ENCODE measurements around the gene MINDY2. TPM values are rescaled to one million over a fixed set of nuclear protein-coding genes. Genes with fewer than 3 reads are reported as not detected.
"Not testable (repeated sequence)": the region's sequence is repeated elsewhere in the genome, so short reads cannot be mapped to it uniquely, and the experiment has no call there.

MINDY2 gene
- polyA plus RNA-seq, 1 experiment, result 7.8 TPM

DNA sequence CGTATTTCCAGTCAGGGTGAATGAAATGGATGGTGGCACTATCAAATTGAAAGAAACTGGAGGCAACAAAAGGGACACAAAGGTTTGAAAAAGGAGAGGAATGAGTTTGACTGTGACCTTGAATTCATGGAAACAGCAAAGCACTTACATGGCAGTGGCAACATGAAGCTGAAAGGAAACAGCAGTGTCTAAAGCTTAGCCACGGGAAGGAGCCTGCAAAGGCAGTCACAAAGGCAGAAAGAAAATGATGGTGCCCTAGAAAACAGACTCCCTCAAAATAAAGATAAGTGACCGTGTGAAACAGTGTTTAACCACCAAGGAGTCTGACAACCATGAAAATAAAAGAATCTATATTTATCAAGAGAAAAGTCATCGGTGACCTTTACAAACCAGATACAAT lies 111.1 kb downstream of the MINDY2 start:
- ChIA-PET CTCF (no interaction called here), POLR2A (no interaction called here)
- Histone ChIP-seq H3K27me3 (ENCODE audit: control insufficient read depth, insufficient read depth, low read length) (no peaks in the 10 kb centered on the region), H3K4me3 (ENCODE audit: low read depth, low read length) (no peak overlapping the region), H3K36me3 (ENCODE audit: control insufficient read depth, insufficient read depth, low read length) (peaks cover 19% of the 10 kb centered on the region)
- TF ChIP-seq, protein P1, sequence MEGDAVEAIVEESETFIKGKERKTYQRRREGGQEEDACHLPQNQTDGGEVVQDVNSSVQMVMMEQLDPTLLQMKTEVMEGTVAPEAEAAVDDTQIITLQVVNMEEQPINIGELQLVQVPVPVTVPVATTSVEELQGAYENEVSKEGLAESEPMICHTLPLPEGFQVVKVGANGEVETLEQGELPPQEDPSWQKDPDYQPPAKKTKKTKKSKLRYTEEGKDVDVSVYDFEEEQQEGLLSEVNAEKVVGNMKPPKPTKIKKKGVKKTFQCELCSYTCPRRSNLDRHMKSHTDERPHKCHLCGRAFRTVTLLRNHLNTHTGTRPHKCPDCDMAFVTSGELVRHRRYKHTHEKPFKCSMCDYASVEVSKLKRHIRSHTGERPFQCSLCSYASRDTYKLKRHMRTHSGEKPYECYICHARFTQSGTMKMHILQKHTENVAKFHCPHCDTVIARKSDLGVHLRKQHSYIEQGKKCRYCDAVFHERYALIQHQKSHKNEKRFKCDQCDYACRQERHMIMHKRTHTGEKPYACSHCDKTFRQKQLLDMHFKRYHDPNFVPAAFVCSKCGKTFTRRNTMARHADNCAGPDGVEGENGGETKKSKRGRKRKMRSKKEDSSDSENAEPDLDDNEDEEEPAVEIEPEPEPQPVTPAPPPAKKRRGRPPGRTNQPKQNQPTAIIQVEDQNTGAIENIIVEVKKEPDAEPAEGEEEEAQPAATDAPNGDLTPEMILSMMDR (IDR thresholded peaks at IDR 0.05; ENCODE audit: insufficient read depth, low read depth, low read length), result no peak
- no peak for DNase-seq (ENCODE audit: low read depth)

DNA sequence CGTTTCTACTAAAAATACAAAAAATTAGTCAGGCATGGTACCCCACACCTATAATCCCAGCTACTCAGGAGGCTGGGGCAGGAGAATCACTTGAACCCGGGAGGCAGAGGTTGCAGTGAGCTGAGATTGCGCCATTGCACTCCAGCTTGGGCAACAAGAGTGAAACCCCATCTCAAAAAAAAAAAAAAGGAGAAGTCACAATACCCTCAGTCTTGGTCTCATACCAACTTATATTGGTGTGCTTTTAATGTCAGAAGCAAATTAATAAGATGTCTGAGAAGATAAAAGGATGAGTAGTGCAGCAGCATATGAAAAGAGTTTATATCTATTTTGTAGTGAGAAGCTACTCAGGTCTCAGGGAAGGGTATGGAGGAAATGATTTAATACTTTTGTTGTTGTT lies 112.8 kb downstream of the MINDY2 start:
- H3K27me3 ChIP-seq (ENCODE audit: control insufficient read depth, insufficient read depth, low read length); POLR2A ChIA-PET; H3K4me3 ChIP-seq (ENCODE audit: low read depth, low read length); DNase-seq (ENCODE audit: low read depth): not testable (repeated sequence)
- CTCF ChIA-PET, result interaction anchor here (0.6 kb wide), 1 partner anchor 16 kb away, joined by 3 read pairs; no protein-coding TSS in a partner anchor
- peaks cover 25% of the 10 kb centered on the region for H3K36me3 ChIP-seq (ENCODE audit: control insufficient read depth, insufficient read depth, low read length)

DNA sequence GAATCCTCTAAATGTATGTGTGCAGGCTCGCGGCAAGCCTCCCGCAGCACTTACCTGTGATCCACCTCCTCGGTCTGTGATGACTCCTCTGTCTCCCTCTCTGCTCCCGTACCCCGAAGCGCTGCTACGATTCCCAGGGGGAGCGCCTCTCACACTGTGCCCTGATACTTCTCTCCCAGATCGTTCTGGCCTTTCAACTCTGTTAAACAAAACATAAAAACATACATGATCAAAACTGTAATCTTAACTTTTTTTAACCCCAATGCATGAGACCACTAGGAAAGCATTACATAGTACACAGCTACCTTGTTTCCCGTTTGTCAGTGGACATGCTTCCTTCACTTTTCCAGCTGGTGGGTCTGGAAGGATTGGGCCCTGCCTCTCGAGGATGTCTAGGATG lies 115.8 kb downstream of the MINDY2 start:
- H3K4me3 ChIP-seq (ENCODE audit: low read depth, low read length), result no peak overlapping the region
- H3K27me3 ChIP-seq (ENCODE audit: control insufficient read depth, insufficient read depth, low read length), result no peaks in the 10 kb centered on the region
- peaks cover 24% of the 10 kb centered on the region for H3K36me3 ChIP-seq (ENCODE audit: control insufficient read depth, insufficient read depth, low read length)
- DNase-seq (ENCODE audit: low read depth), result no peak
- TF ChIP-seq, protein P1 (IDR thresholded peaks at IDR 0.05; ENCODE audit: insufficient read depth, low read depth, low read length), result no peak
- CTCF ChIA-PET, result interaction anchor here (1.1 kb wide), 1 partner anchor 10 kb away, joined by 4 read pairs; no protein-coding TSS in a partner anchor
- POLR2A ChIA-PET, result no interaction called here

DNA sequence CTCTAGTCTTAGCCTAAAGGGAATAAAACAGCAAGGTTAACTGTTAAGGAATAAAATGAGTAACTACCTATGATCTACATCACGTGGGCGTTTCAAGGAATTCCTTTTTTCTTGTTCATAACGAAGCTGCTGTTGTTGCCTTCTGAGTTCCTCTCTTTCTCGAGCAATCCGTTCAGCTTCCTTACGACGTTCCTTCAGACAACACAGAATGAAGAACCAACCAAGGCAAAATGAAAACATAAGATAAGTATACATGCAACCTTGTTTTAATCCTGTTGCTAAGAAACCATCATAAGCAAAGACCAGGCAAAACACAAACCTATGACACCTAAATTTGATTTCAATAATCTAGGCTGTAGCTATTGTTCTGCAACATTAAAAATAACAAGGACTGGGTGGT lies 118.3 kb downstream of the MINDY2 start:
- DNase-seq (ENCODE audit: low read depth), result no peak
- POLR2A ChIA-PET, result no interaction called here

DNA sequence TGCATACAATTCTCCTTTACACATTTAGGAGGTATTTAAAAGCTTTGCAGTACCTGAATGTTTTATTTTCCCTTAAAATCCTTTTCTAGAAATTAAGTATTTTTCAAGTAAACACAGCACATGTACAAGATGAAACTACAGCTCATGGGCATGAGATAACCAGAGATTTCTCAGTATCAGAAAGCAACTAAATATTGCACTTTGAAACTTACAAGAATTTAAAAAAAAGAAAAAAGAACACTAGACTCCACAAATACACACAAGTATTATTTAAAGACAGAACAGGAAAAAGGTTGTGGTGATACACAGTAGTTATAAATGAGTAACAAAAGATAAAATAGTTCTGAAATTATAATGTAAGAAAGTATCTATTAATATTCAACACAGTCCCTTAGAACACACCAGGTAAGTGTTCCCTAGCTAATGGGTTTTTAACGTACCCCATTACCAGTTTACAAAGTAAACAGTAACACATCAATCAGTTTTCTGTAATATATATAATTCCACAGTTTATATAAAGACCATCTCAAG lies 127.1 kb downstream of the MINDY2 start:
- peaks cover 11% of the 10 kb centered on the region for H3K36me3 ChIP-seq (ENCODE audit: control insufficient read depth, insufficient read depth, low read length)
- POLR2A ChIA-PET, result no interaction called here

More for the DNA sequence above, 118.3 kb downstream of the MINDY2 start:
- TF ChIP-seq, protein P1 (IDR thresholded peaks at IDR 0.05; ENCODE audit: insufficient read depth, low read depth, low read length), result no peak
- H3K4me3 ChIP-seq (ENCODE audit: low read depth, low read length), result no peak overlapping the region
- peaks cover 18% of the 10 kb centered on the region for H3K36me3 ChIP-seq (ENCODE audit: control insufficient read depth, insufficient read depth, low read length)
- CTCF ChIA-PET, result no interaction called here
- H3K27me3 ChIP-seq (ENCODE audit: control insufficient read depth, insufficient read depth, low read length), result no peaks in the 10 kb centered on the region

More for the DNA sequence above, 127.1 kb downstream of the MINDY2 start:
- CTCF ChIA-PET, result interaction anchor here (1.0 kb wide), 1 partner anchor 24 kb away, joined by 3 read pairs; no protein-coding TSS in a partner anchor
- H3K4me3 ChIP-seq (ENCODE audit: low read depth, low read length), result no peak overlapping the region
- DNase-seq (ENCODE audit: low read depth), result no peak
- TF ChIP-seq, protein P1 (IDR thresholded peaks at IDR 0.05; ENCODE audit: insufficient read depth, low read depth, low read length), result no peak
- no peaks in the 10 kb centered on the region for H3K27me3 ChIP-seq (ENCODE audit: control insufficient read depth, insufficient read depth, low read length)
